Measurements from ENCODE around the gene GPR183.

GPR183 gene

DNA sequence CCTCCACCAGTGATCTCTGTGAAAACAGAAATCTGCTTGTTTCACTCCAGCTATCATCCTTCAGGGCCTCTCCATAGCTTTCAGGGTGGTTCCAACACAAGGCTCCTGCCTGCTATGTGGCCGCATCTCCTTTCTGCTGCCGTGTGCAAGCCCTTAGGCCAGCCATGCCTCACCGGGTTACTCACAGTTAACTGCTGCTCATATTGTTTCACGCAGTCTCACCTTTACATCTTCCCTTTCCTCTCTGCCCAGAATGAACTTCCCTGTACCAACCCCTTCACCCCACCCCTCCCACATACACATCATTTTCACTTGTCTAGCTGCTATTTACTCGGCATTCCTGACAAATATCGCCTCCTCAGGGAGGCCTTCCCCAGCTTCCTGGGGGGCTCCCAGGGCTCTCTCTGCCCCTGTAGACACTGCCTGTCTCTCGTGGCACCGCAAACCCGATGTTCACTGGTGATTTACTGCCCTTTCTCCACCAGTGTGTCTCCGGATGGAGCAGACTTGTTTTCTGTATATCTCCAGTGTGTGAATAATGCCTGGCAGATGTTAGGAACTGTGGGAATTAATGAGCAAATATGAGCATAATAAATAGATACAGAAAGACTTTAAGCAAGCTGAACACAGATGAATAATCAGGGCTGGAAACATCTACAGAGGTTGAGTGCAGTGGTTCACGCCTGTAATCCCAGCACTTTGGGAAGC lies 39.3 kb upstream of the GPR183 start:
- H3K27ac ChIP-seq: no peak overlapping the region
- TF ChIP-seq ZFX (IDR thresholded peaks at IDR 0.05; ENCODE audit: borderline replicate concordance): no peak
- TF ChIP-seq, protein P1, sequence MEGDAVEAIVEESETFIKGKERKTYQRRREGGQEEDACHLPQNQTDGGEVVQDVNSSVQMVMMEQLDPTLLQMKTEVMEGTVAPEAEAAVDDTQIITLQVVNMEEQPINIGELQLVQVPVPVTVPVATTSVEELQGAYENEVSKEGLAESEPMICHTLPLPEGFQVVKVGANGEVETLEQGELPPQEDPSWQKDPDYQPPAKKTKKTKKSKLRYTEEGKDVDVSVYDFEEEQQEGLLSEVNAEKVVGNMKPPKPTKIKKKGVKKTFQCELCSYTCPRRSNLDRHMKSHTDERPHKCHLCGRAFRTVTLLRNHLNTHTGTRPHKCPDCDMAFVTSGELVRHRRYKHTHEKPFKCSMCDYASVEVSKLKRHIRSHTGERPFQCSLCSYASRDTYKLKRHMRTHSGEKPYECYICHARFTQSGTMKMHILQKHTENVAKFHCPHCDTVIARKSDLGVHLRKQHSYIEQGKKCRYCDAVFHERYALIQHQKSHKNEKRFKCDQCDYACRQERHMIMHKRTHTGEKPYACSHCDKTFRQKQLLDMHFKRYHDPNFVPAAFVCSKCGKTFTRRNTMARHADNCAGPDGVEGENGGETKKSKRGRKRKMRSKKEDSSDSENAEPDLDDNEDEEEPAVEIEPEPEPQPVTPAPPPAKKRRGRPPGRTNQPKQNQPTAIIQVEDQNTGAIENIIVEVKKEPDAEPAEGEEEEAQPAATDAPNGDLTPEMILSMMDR (IDR thresholded peaks at IDR 0.05): no peak

DNA sequence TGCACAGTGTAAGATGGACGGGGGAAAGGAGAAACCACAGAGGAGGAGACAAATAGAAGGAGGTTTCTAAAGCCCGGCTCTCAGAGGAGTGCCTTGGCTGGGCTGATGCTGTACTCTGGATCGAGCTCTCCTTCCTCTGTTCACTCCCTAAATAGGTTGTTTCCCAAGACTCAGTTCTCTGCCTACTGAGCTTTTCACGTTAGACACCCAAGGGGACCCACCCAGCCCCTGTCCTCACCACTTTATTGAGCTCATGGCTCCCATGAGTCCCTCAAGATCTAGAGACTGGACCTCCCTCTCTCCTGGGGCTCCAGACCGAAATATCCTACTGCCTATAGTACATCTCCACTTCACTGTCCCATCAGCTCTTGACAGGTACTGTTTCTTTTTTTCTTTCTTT lies 38.1 kb upstream of the GPR183 start:
- TF ChIP-seq ZFX (IDR thresholded peaks at IDR 0.05; ENCODE audit: borderline replicate concordance): no peak
- TF ChIP-seq, protein P1 (IDR thresholded peaks at IDR 0.05): no peak
- no peak overlapping the region for H3K27ac ChIP-seq

DNA sequence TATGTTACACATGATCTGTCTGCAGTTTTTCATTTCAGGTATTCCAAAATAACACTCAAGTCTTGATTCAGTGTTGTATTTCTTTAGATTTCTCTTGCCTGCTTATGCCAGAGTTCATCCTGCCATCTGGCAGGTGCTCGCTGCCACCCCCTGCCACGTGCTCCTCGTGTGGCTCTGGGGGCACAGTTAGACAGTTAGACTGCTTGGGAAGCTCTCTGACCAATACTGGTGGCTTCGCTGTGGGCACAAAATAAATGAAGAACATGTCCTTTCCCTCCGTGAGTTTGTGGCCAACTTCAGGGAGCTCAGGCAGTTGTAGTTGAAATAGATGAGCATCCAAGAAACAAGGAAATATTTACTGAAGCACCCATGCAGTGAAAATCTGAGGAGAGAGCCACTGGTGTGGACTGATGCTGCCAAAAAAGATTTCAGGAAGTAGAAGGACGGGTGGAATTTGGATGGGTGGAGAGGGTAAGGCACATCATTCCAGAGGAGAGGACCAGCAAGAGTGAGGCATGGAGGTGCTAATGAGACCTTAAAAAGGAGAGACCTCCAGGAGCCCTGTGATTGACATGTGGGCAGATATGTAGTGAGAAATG lies 37.5 kb upstream of the GPR183 start:
- TF ChIP-seq ZFX (IDR thresholded peaks at IDR 0.05; ENCODE audit: borderline replicate concordance): no peak
- TF ChIP-seq, protein P1 (IDR thresholded peaks at IDR 0.05): no peak
- no peak overlapping the region for H3K27ac ChIP-seq

DNA sequence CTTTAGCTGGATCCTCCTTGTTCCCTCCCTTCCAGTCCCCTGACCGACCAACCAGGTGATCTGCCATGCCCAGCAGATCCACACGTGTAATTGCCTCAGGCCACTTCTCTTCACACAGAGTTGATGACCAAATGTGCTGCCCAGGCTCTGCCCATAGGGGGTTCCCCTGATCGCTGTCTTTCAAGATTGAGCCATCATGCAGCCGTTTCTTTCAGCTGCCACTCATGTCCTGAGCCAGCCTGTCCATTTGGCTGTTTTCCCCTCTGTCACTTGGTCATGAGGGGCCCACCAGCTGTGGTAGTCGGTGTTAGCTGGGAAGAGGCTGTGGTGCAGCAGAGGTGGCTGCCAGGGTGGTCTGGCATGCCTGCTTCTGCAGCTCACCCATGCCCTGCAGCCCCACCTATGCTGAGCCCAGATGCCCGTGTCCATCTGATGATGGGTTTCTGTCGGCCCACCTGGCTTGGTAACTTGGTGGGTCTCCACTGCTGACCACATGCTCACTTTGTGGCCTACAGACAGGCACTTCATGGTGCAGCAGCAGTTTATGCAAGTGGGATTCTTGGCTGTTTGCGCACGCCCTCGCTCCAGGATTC lies 35.6 kb upstream of the GPR183 start:
- no peak overlapping the region for H3K27ac ChIP-seq
- TF ChIP-seq ZFX (IDR thresholded peaks at IDR 0.05; ENCODE audit: borderline replicate concordance): no peak
- TF ChIP-seq, protein P1 (IDR thresholded peaks at IDR 0.05): no peak

DNA sequence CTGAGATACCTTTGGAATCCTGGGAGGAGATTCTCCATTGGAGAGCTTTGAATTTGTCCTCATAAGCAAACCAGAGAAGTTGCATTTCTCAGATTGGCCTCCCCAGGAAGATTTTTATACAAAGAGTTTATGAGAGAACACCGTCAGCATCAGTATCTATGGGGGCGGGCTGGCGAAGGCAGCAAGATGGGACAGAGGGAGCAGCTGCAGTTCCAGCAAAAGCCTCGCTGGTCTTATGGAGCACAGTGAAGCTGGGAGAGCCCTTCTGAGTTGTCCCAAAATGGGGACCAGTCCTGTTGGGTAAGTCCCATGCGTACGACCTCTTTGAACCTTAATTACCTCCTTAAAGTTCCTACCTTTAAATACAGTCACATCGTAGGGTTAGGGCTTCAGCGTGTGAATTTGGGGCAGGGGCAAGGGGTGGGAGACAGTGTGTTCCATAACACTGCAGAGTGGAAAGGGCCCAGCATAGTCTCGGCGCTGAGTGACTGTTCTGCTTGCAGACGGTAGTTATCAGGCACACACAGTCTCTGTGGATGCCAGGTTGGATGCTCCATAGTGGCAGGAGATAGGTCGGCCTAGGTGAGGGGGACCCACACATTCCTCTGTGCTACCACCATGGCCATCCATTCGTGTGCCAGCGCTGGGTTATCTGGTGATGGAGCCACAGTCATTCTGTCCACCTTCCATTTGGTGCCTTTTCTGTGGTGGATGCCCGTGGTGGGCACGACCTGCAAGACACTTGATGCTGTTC lies 34.9 kb upstream of the GPR183 start:
- TF ChIP-seq, protein P1 (IDR thresholded peaks at IDR 0.05): no peak
- no peak overlapping the region for H3K27ac ChIP-seq

DNA sequence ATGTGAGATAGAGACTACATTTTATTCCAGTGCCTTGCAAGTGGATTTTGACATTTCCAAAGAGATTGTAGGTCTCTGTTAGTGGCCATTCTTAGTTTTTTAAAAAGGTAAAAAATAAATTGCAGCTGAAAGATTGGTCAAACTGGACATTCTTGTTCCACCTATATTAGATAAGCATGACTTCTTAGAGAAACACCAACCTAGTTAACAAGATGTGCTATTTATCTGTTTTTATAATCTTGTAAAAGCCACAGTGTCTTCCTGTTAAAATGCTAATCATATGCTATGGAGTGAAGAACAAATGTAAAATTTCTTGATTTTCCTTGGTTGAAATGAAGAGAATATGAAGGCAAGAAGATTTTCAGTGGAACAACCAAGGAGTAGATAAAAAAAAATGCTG lies 33.4 kb upstream of the GPR183 start:
- TF ChIP-seq, protein P1 (IDR thresholded peaks at IDR 0.05): no peak
- no peak for TF ChIP-seq ZFX (IDR thresholded peaks at IDR 0.05; ENCODE audit: borderline replicate concordance)

More for the DNA sequence above, 33.4 kb upstream of the GPR183 start:
- H3K27ac ChIP-seq: no peak overlapping the region
